ENCODE results near the gene RNF34.
A peak's percentile ranks its signal among the peaks of the same experiment; 100 is the strongest.

DNA sequence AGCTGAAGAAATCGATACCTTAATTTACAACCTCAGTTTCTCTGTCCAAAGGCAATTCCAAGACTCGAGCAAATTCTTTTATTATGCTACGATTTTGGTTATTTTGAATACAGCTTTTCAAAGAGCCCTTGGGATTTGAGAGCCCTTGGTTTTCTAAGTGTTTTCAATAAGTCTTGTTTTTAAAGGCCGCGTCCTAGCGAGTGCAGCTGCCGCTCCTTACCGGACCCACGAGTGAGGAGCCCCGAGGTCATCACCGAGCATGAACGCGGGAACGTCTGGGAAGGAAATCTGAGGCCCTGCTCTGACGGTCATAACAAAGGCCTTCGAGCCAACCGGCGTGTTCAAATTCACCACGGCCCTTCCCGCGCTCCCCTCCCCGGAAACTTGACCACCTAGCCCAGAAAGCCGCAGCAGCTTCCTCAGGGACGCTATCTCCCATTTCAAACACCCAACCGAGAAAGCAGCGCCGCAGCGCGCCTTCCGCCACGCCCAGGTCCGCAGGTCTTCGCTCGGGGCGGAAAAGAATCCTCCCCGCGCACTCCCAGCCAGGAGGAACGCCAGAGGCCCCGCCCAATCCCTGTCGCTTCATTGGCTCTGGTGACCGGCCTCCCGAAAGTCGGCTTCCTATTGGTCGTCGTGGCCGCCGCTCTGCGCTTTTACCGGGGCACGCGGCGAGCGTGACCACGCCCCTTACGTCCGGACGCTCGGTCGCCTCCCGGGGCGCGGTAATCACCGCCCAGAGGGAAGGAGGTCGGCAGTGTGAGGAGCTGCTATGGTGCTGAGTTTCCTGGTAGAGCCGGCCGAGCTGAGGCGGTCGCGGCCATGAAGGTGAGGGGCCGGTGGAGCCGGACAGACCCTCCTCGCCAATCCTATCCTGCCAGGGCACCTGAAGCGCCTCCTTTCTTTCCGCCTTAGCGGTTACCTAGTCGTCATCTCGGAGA lies at the start of gene RNF34:
- TF ChIP-seq POLR2A (IDR thresholded peaks at IDR 0.05) (peak; percentile 99), CTCF (IDR thresholded peaks at IDR 0.05 in 4 of 5, conservative IDR thresholded peaks at IDR 0.05 in 1 of 5) (peak in 1 of 5 experiments; percentile 25)
